GM21515 (cell line): ENCODE measurements around the gene SULF2.

ENCODE experiments used
- ATAC-seq: cut with Tn5 transposase; IDR thresholded peaks from one replicate; pipeline ENCODE4 v1.9.1; 2021; ENCODE audit not compliant: unreplicated experiment

Gene SULF2

GRCh38 chr20:47717421-47717820 is 67.9 kb downstream of the SULF2 start:
- no peak for ATAC-seq

GRCh38 chr20:47713878-47714450 is 71.3 kb downstream of the SULF2 start:
- ATAC-seq: no peak

GRCh38 chr20:47713163-47713562 is 72.1 kb downstream of the SULF2 start:
- no peak for ATAC-seq

- no peak for ATAC-seq
Observed at GRCh38 chr20:47711046-47711752, 74.1 kb downstream of the SULF2 start.

GRCh38 chr20:47710665-47711045 is 74.6 kb downstream of the SULF2 start:
- ATAC-seq: no peak

- ATAC-seq: no peak
Observed at GRCh38 chr20:47708953-47709833, 76.1 kb downstream of the SULF2 start.

- no peak for ATAC-seq
Observed at GRCh38 chr20:47708140-47708807, 77.0 kb downstream of the SULF2 start.

GRCh38 chr20:47706345-47706744 is 78.9 kb downstream of the SULF2 start:
- no peak for ATAC-seq

GRCh38 chr20:47705497-47705856 is 79.8 kb downstream of the SULF2 start:
- no peak for ATAC-seq

- no peak for ATAC-seq
Observed at GRCh38 chr20:47704746-47705496, 80.4 kb downstream of the SULF2 start.

GRCh38 chr20:47703748-47704147 is 81.5 kb downstream of the SULF2 start:
- no peak for ATAC-seq

GRCh38 chr20:47701612-47702011 is 83.7 kb downstream of the SULF2 start:
- no peak for ATAC-seq

GRCh38 chr20:47700327-47700726 is 85.0 kb downstream of the SULF2 start:
- no peak for ATAC-seq

GRCh38 chr20:47699818-47700217 is 85.5 kb downstream of the SULF2 start:
- no peak for ATAC-seq

- ATAC-seq: no peak
Observed at GRCh38 chr20:47698142-47698541, 87.1 kb downstream of the SULF2 start.

GRCh38 chr20:47696856-47697255 is 88.4 kb downstream of the SULF2 start:
- no peak for ATAC-seq

GRCh38 chr20:47694021-47694818 is 91.1 kb downstream of the SULF2 start:
- no peak for ATAC-seq

- ATAC-seq: no peak
Observed at GRCh38 chr20:47691625-47692024, 93.7 kb downstream of the SULF2 start.

GRCh38 chr20:47689731-47690130 is 95.5 kb downstream of the SULF2 start:
- no peak for ATAC-seq
